Suprapubic skin (tissue), 4 donors: ENCODE results near the gene NCAPG2. TPM values are rescaled to one million over a fixed set of nuclear protein-coding genes. Genes with fewer than 3 reads are reported as not detected.
"Not testable (repeated sequence)": the region's sequence is repeated elsewhere in the genome, so short reads cannot be mapped to it uniquely, and the experiment has no call there.

Experiments
- DNase-seq, 2 donors: peaks; one replicate each; pipeline ENCODE4 v3.0.0-alpha.2; 2019; ENCODE audit warnings: low spot score in 2 of 2
- H3K27ac ChIP-seq: fragments of 200-600 bp; sonication (generic); one replicate; pipeline ENCODE4 v1.5.1; 2019
- H3K27me3 ChIP-seq: fragments of 200-600 bp; sonication (generic); one replicate; pipeline ENCODE4 v1.5.1; 2019
- H3K36me3 ChIP-seq: fragments of 200-600 bp; sonication (generic); one replicate; pipeline ENCODE4 v1.5.1; 2019
- H3K4me1 ChIP-seq: fragments of 200-600 bp; sonication (generic); one replicate; pipeline ENCODE4 v1.5.1; 2019
- H3K4me3 ChIP-seq: fragments of 200-600 bp; sonication (generic); one replicate; pipeline ENCODE4 v1.5.1; 2019; ENCODE audit warnings: mild to moderate bottlenecking
- H3K9me3 ChIP-seq: fragments of 200-600 bp; sonication (generic); one replicate; pipeline ENCODE4 v1.5.1; 2019
- CTCF ChIP-seq, 2 donors: fragments of 200-600 bp in 1 of 2; fragments of 450-650 bp in 1 of 2; sonication (generic) in 1 of 2; IDR thresholded peaks; one replicate each; pipeline ENCODE4 v1.5.1; 2016 to 2019; ENCODE audit warnings: antibody characterized with exemption in 2 of 2, mild to moderate bottlenecking in 1 of 2, moderate library complexity in 1 of 2
- EP300 ChIP-seq: sonication (generic); formaldehyde crosslinking; IDR thresholded peaks from one replicate; pipeline ENCODE4 v1.6.1; 2017; ENCODE audit warnings: antibody characterized with exemption
- POLR2A ChIP-seq, 2 donors: fragments of 450-650 bp; IDR thresholded peaks; one replicate each; pipeline ENCODE4 v1.6.1; 2017; ENCODE audit warnings: antibody characterized with exemption in 2 of 2, mild to moderate bottlenecking in 2 of 2, moderate library complexity in 2 of 2
- POLR2AphosphoS5 ChIP-seq, 3 donors: sonication (generic); formaldehyde crosslinking; IDR thresholded peaks; one replicate each; pipeline ENCODE4 v1.6.1; 2017; ENCODE audit warnings: antibody characterized with exemption in 3 of 3
- WGBS: methylation state at CpG from one replicate; pipeline ENCODE4 v1.1.5; 2018; 5-methylcytosine and 5-hydroxymethylcytosine counted together
- total RNA-seq, 4 donors: library from RNA; depleted of rRNA; stranded (reverse); fragments of >200 nt; gene quantifications; one replicate each; pipeline ENCODE4 v1.1.0, GENCODE V29; 2016

NCAPG2 gene
- total RNA-seq, 4 donors from 2014 or later: 5.6 to 11.4 (median 7.2) TPM

GRCh38 chr7:158672975-158673374, 31.6 kb downstream of the NCAPG2 start:
- Histone ChIP-seq H3K27ac (no peak overlapping the region), H3K27me3 (no peaks in the 10 kb centered on the region), H3K4me3 (no peak overlapping the region), H3K9me3 (no peaks in the 10 kb centered on the region), H3K36me3 (peaks cover 17% of the 10 kb centered on the region), H3K4me1 (no peaks in the 10 kb centered on the region)
- TF ChIP-seq EP300 (no peak), POLR2A (IDR thresholded peaks at IDR 0.05) (no peak), CTCF (IDR thresholded peaks at IDR 0.05) (no peak), POLR2AphosphoS5 (IDR thresholded peaks at IDR 0.05) (no peak)
- DNase-seq: no peak
- 71% methylated on average over 4 of the region's 4 CpGs for WGBS

DNA sequence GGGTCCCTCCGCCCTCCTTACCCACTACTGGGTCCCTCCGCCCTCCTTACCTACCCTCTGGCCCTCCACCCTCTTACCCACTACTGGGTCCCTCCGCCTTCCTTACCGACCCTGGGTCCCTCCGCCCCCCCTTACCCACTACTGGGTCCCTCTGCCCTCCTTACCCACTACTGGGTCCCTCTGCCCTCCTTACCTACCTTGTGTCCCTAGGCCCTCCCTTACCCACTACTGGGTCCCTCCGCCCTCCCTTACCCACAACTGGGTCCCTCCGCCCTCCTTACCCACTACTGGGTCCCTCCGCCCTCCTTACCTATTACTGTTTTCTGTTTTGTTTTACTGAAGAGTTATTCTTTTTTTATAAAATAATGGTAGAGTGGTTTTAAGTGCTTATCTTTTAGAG, 36.5 kb downstream of the NCAPG2 start:
- H3K27me3 ChIP-seq, H3K27ac ChIP-seq, H3K4me1 ChIP-seq, H3K9me3 ChIP-seq, DNase-seq, H3K4me3 ChIP-seq: not testable (repeated sequence)
- peaks cover 15% of the 10 kb centered on the region for H3K36me3 ChIP-seq
- 93% methylated on average over 7 of the region's 8 CpGs for WGBS

GRCh38 chr7:158666966-158667678, 37.5 kb downstream of the NCAPG2 start:
- not testable (repeated sequence) for H3K4me3 ChIP-seq, H3K9me3 ChIP-seq, H3K27me3 ChIP-seq, H3K4me1 ChIP-seq, H3K27ac ChIP-seq, DNase-seq
- 87% methylated on average over 16 of the region's 24 CpGs for WGBS
- H3K36me3 ChIP-seq: peaks cover 21% of the 10 kb centered on the region

DNA sequence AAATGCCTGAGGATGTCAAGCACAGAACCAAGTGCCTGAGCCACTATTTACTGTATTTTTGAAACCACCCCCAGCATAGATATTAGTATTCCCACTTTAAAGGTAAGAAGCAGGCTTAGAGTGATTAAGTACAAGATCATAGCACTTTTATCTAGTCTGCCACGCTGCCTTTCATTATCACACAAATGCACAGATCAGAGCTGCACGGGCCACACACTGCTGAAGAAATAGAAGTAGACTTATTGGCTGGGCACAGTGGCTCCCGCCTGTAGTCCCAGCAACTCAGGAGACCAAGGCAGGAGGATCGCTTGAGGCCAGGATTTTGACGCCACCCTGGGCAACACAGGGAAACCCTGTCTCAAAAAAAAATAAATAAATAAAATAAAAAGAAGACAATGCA, 38.2 kb downstream of the NCAPG2 start:
- no peak overlapping the region for H3K27ac ChIP-seq
- peaks cover 26% of the 10 kb centered on the region for H3K36me3 ChIP-seq
- H3K4me3 ChIP-seq: no peak overlapping the region
- H3K9me3 ChIP-seq: no peaks in the 10 kb centered on the region
- no peaks in the 10 kb centered on the region for H3K4me1 ChIP-seq
- H3K27me3 ChIP-seq: no peaks in the 10 kb centered on the region
- WGBS: 95% methylated on average over 5 of the region's 5 CpGs
- DNase-seq: no peak
- TF ChIP-seq POLR2A (IDR thresholded peaks at IDR 0.05) (no peak), CTCF (IDR thresholded peaks at IDR 0.05) (no peak), EP300 (no peak), POLR2AphosphoS5 (IDR thresholded peaks at IDR 0.05) (no peak)

DNA sequence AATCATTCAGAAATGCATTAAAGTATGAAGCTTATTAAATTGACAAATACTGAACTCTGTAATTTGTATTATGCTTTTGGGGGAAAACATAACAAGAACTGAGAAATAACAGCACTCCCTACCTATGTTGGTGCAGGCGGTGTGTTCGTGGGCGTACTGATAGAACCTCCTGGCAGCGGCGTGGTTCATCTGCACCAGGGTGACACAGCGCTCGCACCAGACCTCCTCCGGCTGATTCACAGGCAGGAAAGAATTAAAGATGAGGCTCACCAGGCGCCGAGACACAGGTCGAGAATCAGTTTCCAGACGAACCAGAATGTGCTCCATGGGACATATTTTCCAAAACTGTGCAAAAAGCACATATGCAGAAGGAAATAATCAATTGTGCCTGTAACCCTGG, 40.2 kb downstream of the NCAPG2 start:
- DNase-seq: no peak
- H3K27me3 ChIP-seq: no peaks in the 10 kb centered on the region
- no peaks in the 10 kb centered on the region for H3K9me3 ChIP-seq
- H3K4me3 ChIP-seq: no peak overlapping the region
- 89% methylated on average over 12 of the region's 12 CpGs for WGBS
- TF ChIP-seq POLR2AphosphoS5 (IDR thresholded peaks at IDR 0.05) (no peak), EP300 (no peak), CTCF (IDR thresholded peaks at IDR 0.05) (no peak), POLR2A (IDR thresholded peaks at IDR 0.05) (no peak)
- H3K4me1 ChIP-seq: no peaks in the 10 kb centered on the region
- H3K36me3 ChIP-seq: peaks cover 28% of the 10 kb centered on the region
- no peak overlapping the region for H3K27ac ChIP-seq

GRCh38 chr7:158663428-158663741, 41.2 kb downstream of the NCAPG2 start:
- Histone ChIP-seq H3K27me3 (no peaks in the 10 kb centered on the region), H3K9me3 (no peaks in the 10 kb centered on the region), H3K4me3 (no peak overlapping the region), H3K27ac (no peak overlapping the region), H3K4me1 (no peaks in the 10 kb centered on the region), H3K36me3 (peaks cover 28% of the 10 kb centered on the region)
- DNase-seq: no peak
- 80% methylated on average over 1 of the region's 2 CpGs for WGBS
- TF ChIP-seq EP300 (no peak), POLR2A (IDR thresholded peaks at IDR 0.05) (no peak), CTCF (IDR thresholded peaks at IDR 0.05) (no peak), POLR2AphosphoS5 (IDR thresholded peaks at IDR 0.05) (no peak)
